Measurements from ENCODE around the gene EXOC6B. TPM values are rescaled to one million over a fixed set of nuclear protein-coding genes. Genes with fewer than 3 reads are reported as not detected.

The EXOC6B gene
- total RNA-seq, 1 donor from 2014 or later = 32.2 TPM

DNA sequence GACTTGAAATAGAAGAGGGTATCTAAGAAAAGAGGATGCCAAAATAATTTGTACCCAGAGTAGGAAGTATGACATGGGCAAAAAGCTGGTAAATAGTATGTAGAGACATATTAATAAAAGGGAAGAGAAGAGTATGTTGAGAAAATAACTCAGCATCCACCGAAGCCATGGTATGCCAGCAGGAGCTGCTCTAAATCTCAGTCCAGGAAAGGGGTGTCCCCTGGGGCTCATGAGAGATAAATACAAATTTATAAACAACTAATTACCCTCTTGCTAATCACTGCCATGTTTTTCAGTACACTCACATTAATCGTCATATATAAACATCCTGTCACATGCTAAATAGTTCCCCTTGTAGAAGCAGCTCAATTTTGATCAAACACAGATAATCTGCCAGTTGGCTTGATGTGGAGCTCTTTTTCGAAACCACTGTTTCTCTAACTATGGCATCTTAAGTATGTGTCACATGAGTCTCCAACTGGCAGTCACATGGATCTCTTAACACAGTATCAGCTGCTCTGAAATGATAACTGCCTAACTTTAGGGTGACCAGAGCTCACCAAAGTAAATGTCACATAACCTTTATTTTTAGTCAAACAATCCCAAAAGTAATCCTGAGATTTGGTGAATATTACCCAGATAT is 31.9 kb downstream of the EXOC6B start:
- TF ChIP-seq CTCF (IDR thresholded peaks at IDR 0.05) = no peak
- Mint-ChIP-seq H3K4me1 (ENCODE audit: low read depth) (peaks cover 35% of the 10 kb centered on the region), H3K4me3 (ENCODE audit: unreplicated experiment) (no peak overlapping the region), H3K9me3 (ENCODE audit: low read depth) (no peaks in the 10 kb centered on the region), H3K27ac (ENCODE audit: unreplicated experiment) (peak overlapping the region; percentile 83), H3K27me3 (ENCODE audit: low read depth) (no peaks in the 10 kb centered on the region), H3K36me3 (ENCODE audit: low read depth) (no peaks in the 10 kb centered on the region)
- DNase-seq (ENCODE audit: low spot score) = no peak

- no peak for DNase-seq (ENCODE audit: low spot score)
- Mint-ChIP-seq H3K4me1 (ENCODE audit: low read depth) (peaks cover 26% of the 10 kb centered on the region), H3K27ac (ENCODE audit: unreplicated experiment) (peak overlapping the region; percentile 63), H3K4me3 (ENCODE audit: unreplicated experiment) (no peak overlapping the region), H3K27me3 (ENCODE audit: low read depth) (no peaks in the 10 kb centered on the region), H3K9me3 (ENCODE audit: low read depth) (peaks cover 2% of the 10 kb centered on the region), H3K36me3 (ENCODE audit: low read depth) (no peaks in the 10 kb centered on the region)
- no peak for TF ChIP-seq CTCF (IDR thresholded peaks at IDR 0.05)
Measured at GRCh38 chr2:72789241-72789640, 36.6 kb downstream of the EXOC6B start.

- peak overlapping the region; percentile 63 for H3K27ac Mint-ChIP-seq (ENCODE audit: unreplicated experiment)
- no peak overlapping the region for H3K4me3 Mint-ChIP-seq (ENCODE audit: unreplicated experiment)
- H3K4me1 Mint-ChIP-seq (ENCODE audit: low read depth) = peaks cover 22% of the 10 kb centered on the region
- no peak for DNase-seq (ENCODE audit: low spot score)
- H3K9me3 Mint-ChIP-seq (ENCODE audit: low read depth) = peaks cover 6% of the 10 kb centered on the region
- no peak for TF ChIP-seq CTCF (IDR thresholded peaks at IDR 0.05)
- H3K27me3 Mint-ChIP-seq (ENCODE audit: low read depth) = no peaks in the 10 kb centered on the region
- H3K36me3 Mint-ChIP-seq (ENCODE audit: low read depth) = peaks cover 4% of the 10 kb centered on the region
Measured at GRCh38 chr2:72788756-72789155, 37.1 kb downstream of the EXOC6B start.

DNA sequence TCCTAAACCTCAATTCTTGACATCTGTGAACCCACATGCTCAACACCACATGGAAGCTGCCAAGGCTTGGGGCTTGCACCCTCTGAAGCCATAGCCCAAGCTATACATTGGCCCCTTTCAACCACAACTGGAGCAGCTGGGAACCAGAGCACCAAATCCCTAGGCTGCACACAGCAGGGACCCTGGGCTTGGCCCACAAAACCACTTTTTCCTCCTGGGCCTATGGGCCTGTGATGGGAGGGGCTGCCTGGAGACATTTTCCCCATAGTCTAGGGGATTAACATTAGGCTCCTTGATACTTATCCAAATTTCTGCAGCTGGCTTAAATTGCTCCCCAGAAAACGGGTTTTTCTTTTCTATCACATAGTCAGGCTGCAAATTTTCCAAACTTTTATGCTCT is 40.3 kb downstream of the EXOC6B start:
- Mint-ChIP-seq H3K4me3 (ENCODE audit: unreplicated experiment) (no peak overlapping the region), H3K27ac (ENCODE audit: unreplicated experiment) (no peak overlapping the region), H3K9me3 (ENCODE audit: low read depth) (peaks cover 8% of the 10 kb centered on the region), H3K36me3 (ENCODE audit: low read depth) (peaks cover 6% of the 10 kb centered on the region), H3K4me1 (ENCODE audit: low read depth) (peaks cover 23% of the 10 kb centered on the region), H3K27me3 (ENCODE audit: low read depth) (no peaks in the 10 kb centered on the region)
- TF ChIP-seq CTCF (IDR thresholded peaks at IDR 0.05) = no peak
- DNase-seq (ENCODE audit: low spot score) = no peak

DNA sequence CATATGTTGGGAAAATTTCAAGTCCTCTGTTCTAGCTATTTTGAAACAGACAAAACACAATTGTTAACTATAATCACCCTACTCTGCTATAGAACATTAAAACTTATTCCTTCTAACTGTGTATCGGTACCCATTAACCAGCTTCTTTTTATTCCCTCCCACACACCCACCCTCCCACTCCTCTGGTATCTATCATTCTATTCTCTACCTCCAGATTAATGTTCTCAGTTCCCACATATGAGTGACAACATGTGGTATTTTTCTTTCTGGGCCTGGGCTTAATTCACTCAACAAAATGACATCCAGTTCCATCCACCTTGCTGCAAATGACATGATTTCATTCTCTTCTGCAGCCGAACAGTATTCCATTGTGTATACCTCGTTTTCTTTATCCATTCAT is 43.3 kb downstream of the EXOC6B start:
- Mint-ChIP-seq H3K27me3 (ENCODE audit: low read depth) (no peaks in the 10 kb centered on the region), H3K9me3 (ENCODE audit: low read depth) (peaks cover 12% of the 10 kb centered on the region), H3K4me1 (ENCODE audit: low read depth) (peaks cover 25% of the 10 kb centered on the region), H3K4me3 (ENCODE audit: unreplicated experiment) (no peak overlapping the region), H3K27ac (ENCODE audit: unreplicated experiment) (no peak overlapping the region), H3K36me3 (ENCODE audit: low read depth) (peaks cover 6% of the 10 kb centered on the region)
- no peak for DNase-seq (ENCODE audit: low spot score)
- TF ChIP-seq CTCF (IDR thresholded peaks at IDR 0.05) = no peak

All from chondrocyte (in vitro differentiated cells).